ENCODE measurements around the gene DNAH1.
A peak's percentile ranks its signal among the peaks of the same experiment; 100 is the strongest.
"Not testable (repeated sequence)": the region's sequence is repeated elsewhere in the genome, so short reads cannot be mapped to it uniquely, and the experiment has no call there.

DNAH1 gene

DNA sequence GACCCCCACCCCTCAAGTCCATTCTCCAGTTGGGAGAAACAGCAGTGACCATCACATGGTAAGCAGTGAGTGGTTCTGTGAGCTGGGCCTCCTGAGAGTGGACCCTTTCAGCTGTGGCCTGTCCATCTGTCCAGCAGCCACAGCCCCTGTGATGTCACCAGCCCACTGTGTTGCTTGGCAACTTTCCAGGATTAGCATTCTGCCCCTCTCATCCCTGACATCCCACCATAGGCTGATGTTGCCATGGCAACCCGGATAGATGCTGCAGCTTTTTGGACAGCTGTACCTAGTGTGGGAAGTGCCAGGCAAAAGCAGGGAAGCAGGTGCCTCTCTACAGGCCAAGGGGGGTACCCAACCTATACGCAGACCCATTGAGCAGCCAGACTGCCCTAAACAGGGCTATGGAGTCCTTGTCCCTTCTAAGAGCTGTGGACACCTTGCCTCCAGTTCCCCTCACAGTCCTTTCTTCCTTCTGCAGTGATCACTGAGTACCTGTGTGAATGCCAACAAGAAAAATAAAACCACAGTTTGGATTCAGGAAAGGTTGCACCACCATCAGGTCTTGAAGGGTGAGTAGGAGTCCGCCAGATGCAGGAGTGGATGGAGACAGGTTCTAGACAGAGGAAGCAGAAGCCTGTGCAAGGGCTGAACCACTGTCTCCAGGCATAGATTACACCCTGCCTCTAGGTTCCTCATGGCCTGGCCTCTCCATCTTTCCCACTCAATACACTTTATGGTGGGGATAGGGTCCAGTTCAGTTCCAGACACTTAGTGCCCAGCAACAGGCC, at the start of gene DNAH1:
Gene DNAH1, plus strand, starts transcription at position 343 of the 788 bp plus-strand sequence. CDS start 6,124 bp downstream, outside the sequence.
- no peak for DNase-seq

DNA sequence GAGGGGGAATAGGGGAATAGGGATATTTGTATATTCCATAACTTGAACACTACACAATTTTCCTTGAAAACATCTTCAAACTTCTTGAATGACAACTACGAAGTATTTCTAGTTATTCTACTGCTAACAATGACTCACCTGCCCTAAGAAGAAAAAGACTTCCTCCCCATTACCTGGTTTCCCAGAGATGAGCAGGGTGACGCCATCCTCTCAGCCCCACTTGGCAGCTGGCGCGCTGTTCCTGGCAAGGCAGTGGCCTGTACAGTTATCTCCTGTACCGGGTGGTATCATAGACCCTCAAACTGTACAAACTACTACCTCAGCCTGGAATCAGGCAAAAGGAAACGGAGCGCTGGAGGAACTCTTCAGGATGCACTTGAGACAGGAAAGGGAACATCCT, 48.1 kb upstream of the DNAH1 start:
- DNase-seq: peak; percentile 75

DNA sequence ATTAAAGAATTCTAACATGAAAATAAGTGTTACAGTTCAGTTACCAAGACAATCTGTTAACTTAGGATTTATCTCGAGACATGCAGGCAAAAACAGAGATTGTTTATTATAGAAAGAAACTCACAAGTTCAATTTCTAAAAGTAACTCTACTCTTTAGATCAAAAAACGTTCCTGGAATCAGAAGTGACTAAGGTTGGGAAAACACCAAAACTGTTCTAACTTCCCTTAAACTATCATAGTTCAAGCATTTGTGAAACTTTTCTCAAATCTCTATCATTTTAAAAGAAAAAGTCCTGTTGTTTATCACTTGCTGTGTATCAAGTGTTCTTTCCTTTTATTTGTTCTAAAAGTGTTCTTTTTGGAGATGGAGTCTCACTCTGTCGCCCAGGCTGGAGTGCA, 46.3 kb upstream of the DNAH1 start:
- DNase-seq: no peak

DNA sequence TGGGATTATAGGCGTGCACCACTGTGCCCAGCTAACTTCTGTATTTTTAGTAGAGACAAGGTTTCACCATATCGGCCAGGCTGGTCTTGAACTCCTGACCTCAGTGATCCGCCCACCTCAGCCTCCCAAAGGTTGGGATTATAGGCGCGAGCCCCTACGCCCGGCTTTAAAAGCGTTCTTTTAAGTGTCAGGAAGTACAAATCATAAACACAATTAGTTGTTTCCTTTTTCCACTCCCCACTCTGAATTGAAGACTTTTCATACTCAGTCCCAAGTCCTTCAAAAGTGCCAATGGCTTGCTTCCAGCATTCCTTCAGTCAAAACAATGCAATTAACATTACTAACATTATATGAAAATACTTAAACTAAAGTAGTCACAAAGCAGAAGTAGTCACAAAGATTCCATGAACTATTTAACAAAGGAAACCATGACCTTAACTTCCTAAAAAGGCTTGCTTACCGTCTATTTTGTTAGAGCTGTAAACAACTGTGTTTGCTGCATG, 45.8 kb upstream of the DNAH1 start:
- no peak for DNase-seq

- not testable (repeated sequence) for DNase-seq
Measured at GRCh38 chr3:52272172-52272571, 43.9 kb upstream of the DNAH1 start.

DNA sequence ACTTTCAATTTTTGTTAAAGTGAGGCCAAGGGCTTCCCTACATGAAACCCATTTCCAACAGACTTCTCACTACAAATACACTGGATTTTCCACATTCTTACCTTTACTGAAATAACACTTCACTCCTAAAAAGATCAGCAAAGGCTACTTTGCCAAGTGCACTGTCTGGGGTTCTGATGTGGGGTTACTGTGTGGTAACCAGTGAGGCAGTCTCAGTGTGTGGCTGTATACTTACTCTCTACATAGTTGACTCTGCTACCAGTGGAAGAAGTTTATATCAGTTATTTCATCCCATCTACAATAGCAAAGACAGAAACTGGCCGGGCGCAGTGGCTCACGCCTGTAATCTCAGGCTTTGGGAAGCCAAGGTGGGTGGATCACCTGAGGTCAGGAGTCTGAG, 43.3 kb upstream of the DNAH1 start:
- DNase-seq: no peak

DNA sequence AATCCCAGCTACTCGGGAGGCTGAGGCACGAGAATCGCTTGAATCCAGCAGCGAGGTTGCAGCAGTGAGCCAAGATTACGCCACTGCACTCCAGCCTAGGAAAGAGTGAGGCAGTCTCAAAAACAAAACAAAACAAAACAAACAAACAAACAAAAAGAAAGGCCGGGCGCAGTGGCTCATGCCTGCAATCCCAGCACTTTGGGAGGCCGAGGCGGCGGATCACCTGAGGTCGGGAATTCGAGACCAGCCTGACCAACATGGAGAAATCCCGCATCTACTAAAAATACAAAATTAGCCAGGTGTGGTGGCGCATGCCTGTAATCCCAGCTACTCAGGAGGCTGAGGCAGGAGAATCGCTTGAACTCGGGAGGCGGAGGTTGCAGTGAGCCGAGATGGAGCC, 41.3 kb upstream of the DNAH1 start:
- DNase-seq: not testable (repeated sequence)

- DNase-seq: peak; percentile 76
Measured at GRCh38 chr3:52277071-52277964, 38.8 kb upstream of the DNAH1 start.

DNA sequence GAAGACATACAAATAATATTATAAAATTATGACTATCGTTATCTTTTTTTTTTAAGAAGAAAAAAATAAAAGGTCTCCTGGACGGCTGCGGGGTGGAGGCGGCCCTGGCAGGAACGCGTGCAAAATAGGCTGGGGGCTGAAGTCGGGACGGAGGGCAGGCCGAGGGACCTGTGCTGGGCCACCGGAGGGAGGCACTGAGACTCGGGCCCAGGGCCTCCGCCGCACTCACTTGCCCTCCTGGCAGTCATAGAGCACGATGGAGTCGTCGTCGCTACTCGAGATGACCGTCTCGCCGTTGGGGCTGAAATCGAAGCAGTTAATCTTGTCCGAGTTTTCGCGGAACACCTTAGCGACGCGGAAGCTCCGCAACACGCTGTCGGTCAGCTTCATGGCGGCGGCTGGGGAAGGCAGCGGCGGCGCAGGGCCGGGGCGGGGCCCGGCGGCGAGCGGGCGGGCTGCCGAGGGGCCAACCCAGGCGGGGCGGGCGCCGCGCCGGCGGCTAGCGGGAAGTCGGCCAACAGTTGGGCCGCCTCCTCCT, 38.1 kb upstream of the DNAH1 start:
- DNase-seq: peak; percentile 67

DNA sequence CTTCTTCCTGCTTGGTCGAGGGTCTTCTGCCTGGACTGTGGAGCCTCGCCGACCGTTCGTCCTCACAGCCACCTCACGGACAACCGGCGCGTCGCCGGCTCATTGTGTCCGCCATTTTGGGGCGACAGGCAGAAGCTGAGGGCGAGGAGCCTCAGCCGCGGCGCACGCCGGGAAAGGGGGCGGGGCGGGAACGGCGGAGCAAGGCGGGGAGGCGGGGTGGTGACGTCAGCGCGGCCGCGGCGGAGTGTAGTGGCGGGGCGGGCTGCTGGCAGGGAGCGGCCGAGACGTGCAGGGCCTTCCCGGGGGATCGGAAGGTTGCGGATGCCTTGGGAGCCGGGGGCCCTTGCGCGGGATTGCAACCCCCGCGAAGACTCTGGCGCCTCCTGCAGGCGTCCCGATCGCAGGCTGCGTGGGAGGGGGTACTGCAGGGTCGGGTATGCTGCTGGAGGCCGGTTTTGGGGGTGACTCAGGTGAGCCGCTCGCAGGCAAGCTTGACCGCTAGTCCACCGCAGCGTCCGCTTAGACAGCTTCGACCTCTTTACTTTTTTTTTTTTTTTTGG, 37.5 kb upstream of the DNAH1 start, which contains the start of gene WDR82:
Gene WDR82, minus strand, starts transcription at position 140 of the 560 bp plus-strand sequence. CDS start 288 bp downstream, outside the sequence.
- DNase-seq: peak; percentile 99

DNA sequence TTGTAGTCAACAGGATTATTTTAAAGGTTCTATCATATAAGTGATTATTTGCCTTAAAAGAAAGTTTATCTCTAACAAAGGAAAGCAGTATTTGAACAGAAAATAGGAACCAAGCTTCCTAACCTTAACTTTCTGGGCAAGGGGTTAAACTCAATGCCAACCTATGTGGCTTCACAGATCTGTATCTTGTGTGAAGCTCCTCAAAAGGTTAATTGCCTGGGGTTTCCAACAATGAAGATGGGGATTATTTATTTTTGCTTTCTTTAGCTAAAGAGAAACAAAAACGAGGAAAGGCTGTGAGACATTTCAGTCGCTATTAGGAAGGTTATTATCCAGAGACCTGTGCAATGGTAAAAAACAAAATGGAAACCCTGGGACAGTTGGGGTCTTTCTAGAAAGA, 36.5 kb upstream of the DNAH1 start:
- DNase-seq: no peak

DNA sequence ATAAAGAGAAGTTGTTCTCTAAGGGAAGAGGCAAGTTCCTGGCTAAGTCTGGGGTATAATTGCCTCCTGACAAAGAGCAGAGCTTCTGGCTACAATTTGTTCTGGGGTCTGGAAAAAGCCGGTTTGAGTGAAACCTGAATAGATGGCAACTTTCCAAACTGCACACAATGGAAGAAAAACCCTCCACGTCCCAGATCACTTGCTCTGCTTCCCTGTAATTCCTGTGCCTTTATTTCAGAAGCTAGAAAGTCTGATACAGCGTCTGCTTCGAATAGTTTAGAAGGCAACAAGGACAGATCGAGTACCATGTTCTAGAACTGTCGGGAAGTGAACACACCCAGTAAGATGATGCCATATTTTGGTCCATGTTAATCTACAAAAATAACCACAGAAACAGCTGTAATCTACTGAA, 36.1 kb upstream of the DNAH1 start:
- DNase-seq: no peak

DNA sequence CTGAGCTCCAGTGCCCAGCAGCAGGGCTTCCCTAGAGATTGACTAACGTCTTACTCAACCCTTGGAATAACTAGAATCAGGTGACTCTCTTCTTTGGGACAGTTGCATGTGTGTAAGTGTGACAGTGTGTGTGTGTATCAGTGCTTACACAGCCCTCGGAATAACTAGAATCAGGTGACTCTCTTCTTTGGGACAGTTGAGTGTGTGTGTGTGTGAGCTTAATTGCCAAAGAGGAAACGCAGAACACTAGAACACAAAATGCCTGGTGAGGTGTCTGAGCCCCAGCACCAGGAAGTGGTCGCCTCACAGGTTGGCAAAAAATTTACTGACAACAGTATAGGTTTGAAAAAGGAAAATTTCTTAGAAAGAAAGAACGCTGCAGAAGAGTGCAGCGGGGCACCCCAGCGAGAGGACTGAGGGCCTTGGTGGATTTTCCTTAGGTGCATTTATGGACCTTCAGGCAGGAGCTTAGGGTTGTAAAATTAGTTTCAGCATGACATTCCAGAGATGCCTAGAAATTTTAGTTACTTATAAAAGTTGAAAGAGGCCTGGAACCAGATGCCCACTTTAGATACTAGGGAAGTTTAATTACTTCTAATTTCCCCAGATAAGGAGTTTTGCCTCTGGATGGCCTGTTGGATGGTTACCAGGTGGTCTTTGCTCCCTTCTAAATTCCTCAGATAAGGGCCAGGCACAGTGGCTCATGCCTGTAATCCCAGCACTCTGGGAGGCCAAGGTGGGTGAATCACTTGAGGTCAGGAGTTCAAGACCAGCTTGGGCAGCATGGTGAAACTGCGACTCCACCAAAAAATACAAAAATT, 33.9 kb upstream of the DNAH1 start:
- DNase-seq: peak; percentile 68

- no peak for DNase-seq
Measured at GRCh38 chr3:52283306-52283705, 32.8 kb upstream of the DNAH1 start.

DNA sequence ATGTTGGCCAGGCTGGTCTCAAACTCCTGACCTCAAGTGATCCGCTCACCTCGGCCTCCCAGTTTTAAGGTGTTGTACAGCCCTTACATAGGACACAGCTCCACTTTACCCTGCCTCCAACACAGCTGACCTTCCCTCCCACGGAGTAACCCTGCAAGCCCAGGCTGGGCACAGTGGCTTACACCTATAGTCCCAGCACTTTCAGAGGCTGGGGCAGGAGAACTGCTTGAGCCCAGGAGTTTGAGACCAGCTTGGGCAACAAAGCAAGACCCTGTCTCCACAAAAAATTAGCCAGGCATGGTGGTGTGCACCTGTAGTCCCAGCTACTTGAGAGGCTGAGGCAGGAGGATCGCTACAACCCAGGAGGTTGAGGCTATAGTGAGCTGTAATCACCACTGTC, 32.1 kb upstream of the DNAH1 start:
- DNase-seq: not testable (repeated sequence)

- no peak for DNase-seq
Measured at GRCh38 chr3:52286777-52287110, 29.4 kb upstream of the DNAH1 start.

DNA sequence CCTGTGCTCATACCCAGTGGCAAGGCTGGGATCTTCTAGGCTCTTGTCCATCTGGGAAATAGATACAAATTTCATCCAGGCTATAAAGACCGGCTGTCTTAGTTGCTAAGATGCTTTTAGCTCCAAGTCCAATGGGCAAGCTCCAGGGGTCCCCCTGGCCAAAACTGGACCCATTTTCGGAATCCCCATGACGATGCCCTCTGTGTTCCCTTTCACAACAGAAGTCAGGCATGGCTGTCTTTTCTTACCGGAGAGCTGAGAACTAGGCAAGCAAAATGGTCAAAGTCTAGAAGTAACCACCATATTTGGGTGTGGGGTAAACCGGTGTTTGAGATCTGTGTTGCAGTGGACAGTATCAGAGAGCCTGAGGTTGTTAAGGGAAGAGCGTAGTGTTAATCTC, 27.4 kb upstream of the DNAH1 start:
- no peak for DNase-seq

DNA sequence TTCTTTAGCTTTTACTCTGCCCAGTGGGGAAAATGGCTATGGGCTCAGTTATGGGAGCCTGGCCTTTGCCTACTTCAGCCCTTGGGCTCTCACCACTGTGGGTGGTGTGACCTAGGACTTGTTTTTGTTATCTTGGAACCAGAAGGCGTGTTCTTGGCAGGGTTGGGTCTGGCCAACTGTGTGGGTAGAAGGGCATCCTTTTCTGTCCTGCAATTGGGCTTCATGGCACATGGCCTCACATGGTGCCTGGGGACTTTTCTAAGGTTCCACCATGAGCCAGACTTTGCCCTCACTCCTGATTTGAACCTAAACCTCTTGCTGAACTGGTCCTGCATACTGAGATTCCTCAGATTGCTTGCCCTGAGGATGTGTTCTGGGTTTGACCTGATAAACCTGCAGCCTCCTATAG, 26.8 kb upstream of the DNAH1 start:
- DNase-seq: no peak

GRCh38 chr3:52289747-52290595, 26.1 kb upstream of the DNAH1 start:
- no peak for DNase-seq

GRCh38 chr3:52290596-52291507, 25.3 kb upstream of the DNAH1 start:
- DNase-seq: no peak

Measured in CD4-positive, alpha-beta T cell treated with Interleukin-17A for 4 hours (primary cell).